HepG2 (cell line): ENCODE data around the gene LMAN2. TPM values are rescaled to one million over a fixed set of nuclear protein-coding genes. Genes with fewer than 3 reads are reported as not detected.

Experiments
- ATAC-seq: fragments of 200-7000 bp; cut with Tn5 transposase; 3 replicates; pipeline ENCODE4 v1.9.1; 2020; ENCODE audit warnings: mild to moderate bottlenecking, moderate library complexity
- BruUV-seq: library from RNA; stranded (reverse); fragments of 400-500 nt; replicated peaks from 2 replicates; lab custom pipeline; 2021; lab: Mats Ljungman, UMichigan
- CTCF ChIA-PET: fragments of 300-600 bp; formaldehyde crosslinking; extraction: SDS; loops from one replicate; lab custom pipeline; 2021; ENCODE audit warnings: low total read pairs, inconsistent platforms, low intra/inter-chr PET ratio; lab: Yijun Ruan, JAX
- POLR2A ChIA-PET: fragments of 350-600 bp; sonication (Branson Sonifier 250); formaldehyde crosslinking; loops from one replicate; lab custom pipeline; 2020; ENCODE audit warnings: antibody characterized with exemption, inconsistent platforms; lab: Yijun Ruan, JAX
- DNase-seq: peaks from one replicate; pipeline ENCODE4 v3.0.0-alpha.2; 2015; ENCODE audit warnings: low spot score
- FAIRE-seq: peaks from 3 replicates; lab custom pipeline; 2011; peaks lifted over from hg19 to GRCh38; lab: Jason Lieb, UNC
- H2AFZ ChIP-seq: one replicate; pipeline ENCODE4 v1.6.1; 2011; ENCODE audit warnings: low read length, inconsistent platforms
- H3K27ac ChIP-seq: fragments of 300-600 bp; 3 replicates; pipeline ENCODE4 v1.8.0; 2011; ENCODE audit warnings: mixed run types, mild to moderate bottlenecking, mixed read lengths, low read length, inconsistent platforms; ENCODE audit not compliant: insufficient read depth; ENCODE audit errors: extremely low read length
- H3K27me3 ChIP-seq, 2 experiments: fragments of 200-600 bp in 1 of 2; 2 replicates in 1 of 2; 3 replicates in 1 of 2; pipeline versions ENCODE4 v1.6.0 to v1.8.0; 2011; ENCODE audit warnings: low read length in 2 of 2, mild to moderate bottlenecking in 2 of 2, moderate library complexity in 2 of 2, inconsistent platforms in 1 of 2; ENCODE audit not compliant: insufficient read depth in 2 of 2, control insufficient read depth in 1 of 2
- H3K36me3 ChIP-seq, 2 experiments: fragments of 200-600 bp in 1 of 2; replicated peaks in 1 of 2; 2 replicates in 1 of 2; 3 replicates in 1 of 2; pipeline versions ENCODE4 v1.5.1 to v1.8.0; 2011; ENCODE audit warnings: low read length in 2 of 2, inconsistent platforms in 1 of 2; ENCODE audit not compliant: insufficient read depth in 2 of 2, control insufficient read depth in 1 of 2
- H3K4me1 ChIP-seq: 2 replicates; pipeline ENCODE4 v1.5.1; 2012; ENCODE audit warnings: low read length, inconsistent platforms; ENCODE audit not compliant: insufficient read depth
- H3K4me2 ChIP-seq: 2 replicates; pipeline ENCODE4 v1.6.0; 2011; ENCODE audit warnings: low read depth, low read length, inconsistent platforms
- H3K4me3 ChIP-seq, 3 experiments: fragments of 200-600 bp in 1 of 3; sonication (generic), shearing (Covaris generic) in 1 of 3; replicated peaks in 1 of 3; 2 replicates each; pipeline ENCODE4 v1.5.1; 2011 to 2016; ENCODE audit warnings: low read length in 3 of 3, inconsistent platforms in 2 of 3, low read depth in 2 of 3, mild to moderate bottlenecking in 2 of 3, control low read depth in 1 of 3, mixed read lengths in 1 of 3; ENCODE audit not compliant: insufficient read depth in 1 of 3
- H3K79me2 ChIP-seq: one replicate; pipeline ENCODE4 v1.6.1; 2011; ENCODE audit warnings: low read length, inconsistent platforms; ENCODE audit not compliant: insufficient read depth
- H3K9ac ChIP-seq: 2 replicates; pipeline ENCODE4 v1.6.0; 2011; ENCODE audit warnings: mild to moderate bottlenecking, low read depth, low read length, inconsistent platforms; ENCODE audit not compliant: insufficient read depth
- H3K9me3 ChIP-seq: 2 replicates; pipeline ENCODE4 v1.5.1; 2012; ENCODE audit warnings: mild to moderate bottlenecking, low read length
- H4K20me1 ChIP-seq: 2 replicates; pipeline ENCODE4 v1.6.0; 2011; ENCODE audit warnings: inconsistent platforms, mild to moderate bottlenecking, low read length, moderate library complexity; ENCODE audit not compliant: insufficient read depth
- CBX2 ChIP-seq, 2 experiments: fragments of 200-600 bp in 1 of 2; sonication (generic); formaldehyde crosslinking in 1 of 2; IDR thresholded peaks; 2 replicates each; pipeline versions ENCODE4 v1.7.0 to v1.8.1; 2018 to 2022; ENCODE audit warnings: low read depth in 2 of 2, low read length in 1 of 2, mild to moderate bottlenecking in 1 of 2, missing genetic modification reagents in 1 of 2
- KDM3A ChIP-seq: IDR thresholded peaks from 2 replicates; pipeline ENCODE4 v1.6.1; 2018; ENCODE audit warnings: low read depth, missing compliant biosample characterization
- MAFF ChIP-seq: IDR thresholded peaks from 2 replicates; pipeline ENCODE4 v1.6.1; 2011; ENCODE audit warnings: low read depth, low read length, improper control_type of control experiment
- MAFK ChIP-seq, 2 experiments: IDR thresholded peaks in 1 of 2; conservative IDR thresholded peaks in 1 of 2; 2 replicates each; pipeline ENCODE4 v1.6.1; 2011; ENCODE audit warnings: improper control_type of control experiment in 2 of 2, low read length in 2 of 2
- NFATC3 ChIP-seq: sonication (generic); formaldehyde crosslinking; IDR thresholded peaks from 2 replicates; pipeline ENCODE4 v1.5.1; 2020; ENCODE audit warnings: mild to moderate bottlenecking, missing genetic modification reagents
- RBAK ChIP-seq: sonication (generic); formaldehyde crosslinking; IDR thresholded peaks from 2 replicates; pipeline ENCODE4 v1.5.1; 2020; ENCODE audit warnings: mild to moderate bottlenecking, missing genetic modification reagents
- ZBTB20 ChIP-seq: sonication (generic); formaldehyde crosslinking; IDR thresholded peaks from 2 replicates; pipeline ENCODE4 v1.8.1; 2023; ENCODE audit warnings: missing genetic modification reagents, low read depth, mild to moderate bottlenecking, borderline replicate concordance
- ZBTB21 ChIP-seq: sonication (generic); formaldehyde crosslinking; IDR thresholded peaks from 2 replicates; pipeline ENCODE4 v1.4.0; 2020; ENCODE audit warnings: missing genetic modification reagents
- ZEB1 ChIP-seq: IDR thresholded peaks from 2 replicates; pipeline ENCODE4 v1.6.1; 2012; ENCODE audit warnings: mild to moderate bottlenecking, low read depth, inconsistent platforms; ENCODE audit not compliant: insufficient replicate concordance
- WGBS: methylation state at CpG from one replicate; pipeline ENCODE4 v1.1.6; 2017; ENCODE audit warnings: low lambda C conversion rate; 5-methylcytosine and 5-hydroxymethylcytosine counted together
- in situ Hi-C: cut with HindIII; loops from 2 replicates; pipeline ENCODE4 v1.10.0; 2017; ENCODE audit warnings: low pct_unique_long_range_greater_than_20kb; ENCODE audit not compliant: extremely low pct_ligation_motif_present
- intact Hi-C: fragments of 100-400 bp; cut with micrococcal nuclease; formaldehyde crosslinking; loops from one replicate; pipeline ENCODE4 v1.10.0; 2022; ENCODE audit not compliant: unreplicated experiment
- polyA plus RNA-seq, 8 experiments: library from polyadenylated mRNA; depleted of rRNA in 3 of 8; stranded (reverse) in 7 of 8; unstranded in 1 of 8; fragments of >200 nt; fragmentation: Illumina TruSeq in 4 of 8; extraction: Trizol in 4 of 8; gene quantifications; 2 replicates each; pipeline versions ENCODE4 v1.2.1 to v1.2.3, GENCODE V29; 2011 to 2016; ENCODE audit warnings: low read depth in 4 of 8, missing spikeins in 1 of 8, mixed read lengths in 1 of 8; ENCODE audit not compliant: insufficient read depth in 1 of 8
- total RNA-seq, 5 experiments: library from RNA; depleted of rRNA; stranded (reverse); fragments of >200 nt; fragmentation: Illumina TruSeq; extraction: Trizol; gene quantifications; 2 replicates each; pipeline ENCODE4 v1.2.3, GENCODE V29; 2016; ENCODE audit warnings: low read depth in 1 of 5
- TF ChIP-seq, protein P1 (sequence below): sonication (generic); formaldehyde crosslinking; IDR thresholded peaks from 2 replicates; pipeline ENCODE4 v1.5.0; 2020; ENCODE audit warnings: missing genetic modification reagents

LMAN2 gene
- total and polyA plus RNA-seq, 2 of the 13 experiments (the other 11 are each of a cell fraction or from before 2014, with no cell fraction given), result 191 to 197 TPM

DNA sequence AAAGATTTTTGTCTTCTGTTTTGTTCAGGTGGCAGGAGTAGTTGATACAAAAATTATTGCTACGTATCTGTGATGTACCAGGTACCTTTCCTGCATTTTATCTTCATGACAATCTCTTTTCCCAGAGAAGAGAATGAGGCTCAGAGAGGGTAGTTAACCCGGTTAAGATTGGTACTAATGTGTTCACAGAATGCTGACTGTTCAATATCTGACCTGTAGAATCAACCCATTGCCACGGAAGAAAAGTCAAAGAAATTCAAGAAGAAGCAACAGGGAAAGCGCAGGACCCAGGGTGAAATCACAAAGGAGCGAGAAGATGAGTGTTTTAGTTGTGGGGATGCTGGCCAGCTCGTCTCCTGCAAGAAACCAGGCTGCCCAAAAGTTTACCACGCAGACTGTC, 59.7 kb downstream of the LMAN2 start:
- intact Hi-C loops, result no loop called here
- Histone ChIP-seq H3K9ac (no peak overlapping the region), H3K36me3 (no peaks in the 10 kb centered on the region), H3K27me3 (peaks cover 1 to 10% of the 10 kb centered on the region in 2 experiments; a peak in 3 of 5 replicates), H3K4me1 (peaks cover 6% of the 10 kb centered on the region; the same call in 1 of the 2 replicates), H3K27ac (no peak overlapping the region), H2AFZ (no peak overlapping the region), H4K20me1 (no peaks in the 10 kb centered on the region), H3K4me2 (no peak overlapping the region), H3K9me3 (no peaks in the 10 kb centered on the region), H3K4me3 (no peak overlapping the region), H3K79me2 (no peaks in the 10 kb centered on the region)
- TF ChIP-seq ZBTB21, result no peak
- no peak for TF ChIP-seq KDM3A (CRISPR knock-in tag)
- TF ChIP-seq MAFK (conservative IDR thresholded peaks at IDR 0.05 in 1 of 2, IDR thresholded peaks at IDR 0.05 in 1 of 2; ENCODE audit: low read length in 2 of 2), result peak; percentile 47 to 63
- TF ChIP-seq ZBTB20, result no peak
- TF ChIP-seq NFATC3 (CRISPR knock-in tag), result no peak
- no peak for TF ChIP-seq ZEB1
- no peak for TF ChIP-seq RBAK (CRISPR knock-in tag)
- TF ChIP-seq CBX2 (IDR thresholded peaks at IDR 0.05; ENCODE audit: low read depth, low read length), result no peak
- TF ChIP-seq CBX2 (CRISPR knock-in tag; IDR thresholded peaks at IDR 0.05; ENCODE audit: low read depth), result no peak
- TF ChIP-seq, protein P1, sequence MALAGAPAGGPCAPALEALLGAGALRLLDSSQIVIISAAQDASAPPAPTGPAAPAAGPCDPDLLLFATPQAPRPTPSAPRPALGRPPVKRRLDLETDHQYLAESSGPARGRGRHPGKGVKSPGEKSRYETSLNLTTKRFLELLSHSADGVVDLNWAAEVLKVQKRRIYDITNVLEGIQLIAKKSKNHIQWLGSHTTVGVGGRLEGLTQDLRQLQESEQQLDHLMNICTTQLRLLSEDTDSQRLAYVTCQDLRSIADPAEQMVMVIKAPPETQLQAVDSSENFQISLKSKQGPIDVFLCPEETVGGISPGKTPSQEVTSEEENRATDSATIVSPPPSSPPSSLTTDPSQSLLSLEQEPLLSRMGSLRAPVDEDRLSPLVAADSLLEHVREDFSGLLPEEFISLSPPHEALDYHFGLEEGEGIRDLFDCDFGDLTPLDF (CRISPR knock-in tag), result no peak
- peak; percentile 54; the same call in 1 of the 2 replicates for TF ChIP-seq MAFF
- in situ Hi-C loops, result no loop called here
- WGBS, result 37% methylated on average over 7 of the region's 7 CpGs
- CTCF ChIA-PET, result no interaction called here
- POLR2A ChIA-PET, result no interaction called here
- BruUV-seq, result no TSS peak
- FAIRE-seq (no peak), ATAC-seq (no peak), DNase-seq (no peak)
